Mesothelial cell of epicardium (in vitro differentiated cells): ENCODE data around the gene CKB. TPM values are rescaled to one million over a fixed set of nuclear protein-coding genes. Genes with fewer than 3 reads are reported as not detected.

Source experiments
- DNase-seq, 2 experiments: peaks; one replicate each; pipeline ENCODE4 v3.0.0; 2021; ENCODE audit warnings: low spot score in 2 of 2; ENCODE audit not compliant: unreplicated experiment in 2 of 2
- H3K27ac Mint-ChIP-seq: 2 replicates; pipeline ENCODE4 v1.8.0; 2021; ENCODE audit warnings: mixed read lengths
- H3K27me3 Mint-ChIP-seq: 2 replicates; pipeline ENCODE4 v1.8.0; 2021; ENCODE audit warnings: low read depth, mixed read lengths
- H3K36me3 Mint-ChIP-seq: 2 replicates; pipeline ENCODE4 v1.8.0; 2021; ENCODE audit warnings: mixed read lengths
- H3K4me1 Mint-ChIP-seq: 2 replicates; pipeline ENCODE4 v1.8.0; 2021; ENCODE audit warnings: mixed read lengths
- H3K4me3 Mint-ChIP-seq: 2 replicates; pipeline ENCODE4 v1.8.0; 2021; ENCODE audit warnings: mild to moderate bottlenecking, moderate library complexity, mixed read lengths
- H3K9me3 Mint-ChIP-seq: 2 replicates; pipeline ENCODE4 v1.8.0; 2021; ENCODE audit warnings: mixed read lengths
- total RNA-seq: library from RNA; stranded (reverse); gene quantifications from 3 replicates; pipeline ENCODE4 v1.2.1, GENCODE V29; 2021
- TF ChIP-seq, protein P1 (sequence below): fragments of 200-600 bp; sonication (generic); IDR thresholded peaks from one replicate; pipeline ENCODE4 v1.5.0; 2021; ENCODE audit warnings: antibody characterized with exemption; ENCODE audit not compliant: unreplicated experiment

CKB gene
- total RNA-seq, 1 donor from 2014 or later = 50.6 TPM

GRCh38 chr14:103489621-103490020, 33.0 kb downstream of the CKB start:
- H3K27me3 Mint-ChIP-seq = no peaks in the 10 kb centered on the region
- no peaks in the 10 kb centered on the region for H3K9me3 Mint-ChIP-seq
- no peak overlapping the region for H3K27ac Mint-ChIP-seq
- TF ChIP-seq, protein P1, sequence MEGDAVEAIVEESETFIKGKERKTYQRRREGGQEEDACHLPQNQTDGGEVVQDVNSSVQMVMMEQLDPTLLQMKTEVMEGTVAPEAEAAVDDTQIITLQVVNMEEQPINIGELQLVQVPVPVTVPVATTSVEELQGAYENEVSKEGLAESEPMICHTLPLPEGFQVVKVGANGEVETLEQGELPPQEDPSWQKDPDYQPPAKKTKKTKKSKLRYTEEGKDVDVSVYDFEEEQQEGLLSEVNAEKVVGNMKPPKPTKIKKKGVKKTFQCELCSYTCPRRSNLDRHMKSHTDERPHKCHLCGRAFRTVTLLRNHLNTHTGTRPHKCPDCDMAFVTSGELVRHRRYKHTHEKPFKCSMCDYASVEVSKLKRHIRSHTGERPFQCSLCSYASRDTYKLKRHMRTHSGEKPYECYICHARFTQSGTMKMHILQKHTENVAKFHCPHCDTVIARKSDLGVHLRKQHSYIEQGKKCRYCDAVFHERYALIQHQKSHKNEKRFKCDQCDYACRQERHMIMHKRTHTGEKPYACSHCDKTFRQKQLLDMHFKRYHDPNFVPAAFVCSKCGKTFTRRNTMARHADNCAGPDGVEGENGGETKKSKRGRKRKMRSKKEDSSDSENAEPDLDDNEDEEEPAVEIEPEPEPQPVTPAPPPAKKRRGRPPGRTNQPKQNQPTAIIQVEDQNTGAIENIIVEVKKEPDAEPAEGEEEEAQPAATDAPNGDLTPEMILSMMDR = no peak
- peaks cover 16% of the 10 kb centered on the region for H3K36me3 Mint-ChIP-seq
- H3K4me1 Mint-ChIP-seq = no peaks in the 10 kb centered on the region
- DNase-seq = no peak
- no peak overlapping the region for H3K4me3 Mint-ChIP-seq

GRCh38 chr14:103488960-103489359, 33.7 kb downstream of the CKB start:
- H3K4me1 Mint-ChIP-seq = no peaks in the 10 kb centered on the region
- no peak for DNase-seq

GRCh38 chr14:103488071-103488470, 34.6 kb downstream of the CKB start:
- H3K36me3 Mint-ChIP-seq = peaks cover 18% of the 10 kb centered on the region
- no peak overlapping the region for H3K27ac Mint-ChIP-seq
- H3K9me3 Mint-ChIP-seq = no peaks in the 10 kb centered on the region
- no peak for DNase-seq
- H3K4me3 Mint-ChIP-seq = no peak overlapping the region
- no peaks in the 10 kb centered on the region for H3K4me1 Mint-ChIP-seq
- TF ChIP-seq, protein P1 = no peak
- H3K27me3 Mint-ChIP-seq = no peaks in the 10 kb centered on the region

More at GRCh38 chr14:103488960-103489359, 33.7 kb downstream of the CKB start:
- Mint-ChIP-seq H3K9me3 (no peaks in the 10 kb centered on the region), H3K27me3 (no peaks in the 10 kb centered on the region), H3K4me3 (no peak overlapping the region), H3K27ac (no peak overlapping the region), H3K36me3 (peaks cover 16% of the 10 kb centered on the region)
- TF ChIP-seq, protein P1 = no peak

GRCh38 chr14:103485504-103485903, 37.1 kb downstream of the CKB start:
- TF ChIP-seq, protein P1 = no peak
- Mint-ChIP-seq H3K4me3 (no peak overlapping the region), H3K9me3 (no peaks in the 10 kb centered on the region), H3K36me3 (peaks cover 27% of the 10 kb centered on the region), H3K27me3 (no peaks in the 10 kb centered on the region), H3K4me1 (no peaks in the 10 kb centered on the region), H3K27ac (no peak overlapping the region)
- no peak for DNase-seq

GRCh38 chr14:103483600-103483999, 39.0 kb downstream of the CKB start:
- DNase-seq = no peak
- Mint-ChIP-seq H3K36me3 (peaks cover 28% of the 10 kb centered on the region), H3K27me3 (no peaks in the 10 kb centered on the region), H3K27ac (no peak overlapping the region), H3K9me3 (no peaks in the 10 kb centered on the region), H3K4me3 (no peak overlapping the region), H3K4me1 (no peaks in the 10 kb centered on the region)
- TF ChIP-seq, protein P1 = no peak

GRCh38 chr14:103480595-103480994, 42.0 kb downstream of the CKB start:
- Mint-ChIP-seq H3K4me1 (no peaks in the 10 kb centered on the region), H3K27ac (no peak overlapping the region), H3K36me3 (peaks cover 33% of the 10 kb centered on the region), H3K4me3 (no peak overlapping the region), H3K9me3 (no peaks in the 10 kb centered on the region), H3K27me3 (no peaks in the 10 kb centered on the region)
- no peak for DNase-seq
- TF ChIP-seq, protein P1 = no peak
